Measurements from ENCODE around the gene KLHDC4. TPM values are rescaled to one million over a fixed set of nuclear protein-coding genes. Genes with fewer than 3 reads are reported as not detected.
"Not testable (repeated sequence)": the region's sequence is repeated elsewhere in the genome, so short reads cannot be mapped to it uniquely, and the experiment has no call there.

Gene KLHDC4
- total RNA-seq, 1 donor from 2014 or later: 85.6 TPM

DNA sequence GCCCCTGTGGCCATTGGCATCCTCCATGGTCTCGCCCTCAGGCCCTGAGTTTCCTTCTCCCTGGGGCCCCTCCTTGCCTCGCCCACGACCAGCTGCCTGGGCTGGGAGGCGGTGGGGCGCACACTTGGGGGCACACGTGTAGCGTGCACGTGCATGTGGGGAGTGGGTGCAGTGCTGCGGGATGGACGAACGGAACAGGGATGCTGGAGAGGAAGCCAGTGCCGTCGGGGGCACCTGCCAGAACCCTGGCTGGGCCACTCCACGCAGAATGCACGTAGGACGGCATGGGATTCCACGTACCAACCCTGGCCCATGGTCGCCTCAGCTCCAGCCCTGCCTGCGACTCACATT, 80.4 kb downstream of the KLHDC4 start:
- Mint-ChIP-seq H3K36me3 (ENCODE audit: low read depth) (no peaks in the 10 kb centered on the region), H3K27ac (no peak overlapping the region)
- intact Hi-C loops (cut with micrococcal nuclease): no loop called here

DNA sequence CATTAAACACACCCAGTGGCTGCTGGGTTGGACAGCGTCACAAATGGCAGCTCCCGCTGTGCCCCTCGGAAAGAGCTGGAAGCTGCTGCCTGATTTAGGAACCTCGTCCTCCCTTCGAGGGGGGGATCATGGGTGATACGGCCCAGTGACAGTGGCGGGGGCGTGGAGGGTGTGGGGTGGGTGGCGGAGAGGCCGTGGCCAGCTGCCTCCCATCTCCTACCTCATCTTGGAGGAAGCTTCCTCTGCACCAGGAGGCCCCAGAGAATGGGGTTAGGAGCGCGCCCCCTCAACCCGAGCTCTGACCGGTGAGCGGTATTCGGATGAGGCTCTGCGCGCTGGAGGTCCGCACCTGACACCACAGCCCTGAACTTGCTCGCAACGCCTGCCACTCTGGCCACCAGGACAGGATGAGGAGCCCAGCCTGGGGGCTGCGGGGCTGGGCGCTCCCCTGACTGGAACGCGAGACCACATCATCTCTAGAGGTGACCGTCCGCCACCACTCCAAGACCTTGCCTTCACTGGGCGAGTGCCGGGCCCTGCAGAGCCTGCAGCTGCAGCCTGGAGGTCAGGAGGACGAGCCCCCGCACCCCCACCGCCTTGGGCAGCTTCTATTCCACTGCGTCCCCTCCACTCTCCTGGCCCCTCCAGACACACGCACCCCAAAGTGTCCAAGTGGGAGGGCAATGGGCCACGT, 80.9 kb downstream of the KLHDC4 start:
- H3K27me3 Mint-ChIP-seq (ENCODE audit: insufficient read depth): peaks cover 3% of the 10 kb centered on the region
- H3K4me3 Mint-ChIP-seq: no peak overlapping the region
- intact Hi-C loops (cut with micrococcal nuclease): no loop called here
- no peaks in the 10 kb centered on the region for H3K9me3 Mint-ChIP-seq
- peaks cover 10% of the 10 kb centered on the region for H3K4me1 Mint-ChIP-seq (ENCODE audit: low read depth)
- no peak overlapping the region for H3K27ac Mint-ChIP-seq
- no peak for DNase-seq (ENCODE audit: low spot score)
- no peaks in the 10 kb centered on the region for H3K36me3 Mint-ChIP-seq (ENCODE audit: low read depth)

More for the DNA sequence above, 80.4 kb downstream of the KLHDC4 start:
- no peaks in the 10 kb centered on the region for H3K9me3 Mint-ChIP-seq
- no peak overlapping the region for H3K4me3 Mint-ChIP-seq
- H3K4me1 Mint-ChIP-seq (ENCODE audit: low read depth): peaks cover 10% of the 10 kb centered on the region
- peaks cover 3% of the 10 kb centered on the region for H3K27me3 Mint-ChIP-seq (ENCODE audit: insufficient read depth)
- no peak for DNase-seq (ENCODE audit: low spot score)

GRCh38 chr16:87684106-87684677, 81.6 kb downstream of the KLHDC4 start:
- no peaks in the 10 kb centered on the region for H3K9me3 Mint-ChIP-seq
- H3K36me3 Mint-ChIP-seq (ENCODE audit: low read depth): no peaks in the 10 kb centered on the region
- peaks cover 3% of the 10 kb centered on the region for H3K27me3 Mint-ChIP-seq (ENCODE audit: insufficient read depth)
- no peak overlapping the region for H3K4me3 Mint-ChIP-seq
- H3K4me1 Mint-ChIP-seq (ENCODE audit: low read depth): peaks cover 10% of the 10 kb centered on the region
- DNase-seq (ENCODE audit: low spot score): no peak
- no peak overlapping the region for H3K27ac Mint-ChIP-seq
- intact Hi-C loops (cut with micrococcal nuclease): no loop called here

- peaks cover 3% of the 10 kb centered on the region for H3K27me3 Mint-ChIP-seq (ENCODE audit: insufficient read depth)
- DNase-seq (ENCODE audit: low spot score): no peak
- intact Hi-C loops (cut with micrococcal nuclease): no loop called here
- H3K36me3 Mint-ChIP-seq (ENCODE audit: low read depth): no peaks in the 10 kb centered on the region
- no peak overlapping the region for H3K27ac Mint-ChIP-seq
- no peaks in the 10 kb centered on the region for H3K9me3 Mint-ChIP-seq
- H3K4me3 Mint-ChIP-seq: no peak overlapping the region
- H3K4me1 Mint-ChIP-seq (ENCODE audit: low read depth): peaks cover 10% of the 10 kb centered on the region
Measured at GRCh38 chr16:87682852-87683399, 82.9 kb downstream of the KLHDC4 start.

DNA sequence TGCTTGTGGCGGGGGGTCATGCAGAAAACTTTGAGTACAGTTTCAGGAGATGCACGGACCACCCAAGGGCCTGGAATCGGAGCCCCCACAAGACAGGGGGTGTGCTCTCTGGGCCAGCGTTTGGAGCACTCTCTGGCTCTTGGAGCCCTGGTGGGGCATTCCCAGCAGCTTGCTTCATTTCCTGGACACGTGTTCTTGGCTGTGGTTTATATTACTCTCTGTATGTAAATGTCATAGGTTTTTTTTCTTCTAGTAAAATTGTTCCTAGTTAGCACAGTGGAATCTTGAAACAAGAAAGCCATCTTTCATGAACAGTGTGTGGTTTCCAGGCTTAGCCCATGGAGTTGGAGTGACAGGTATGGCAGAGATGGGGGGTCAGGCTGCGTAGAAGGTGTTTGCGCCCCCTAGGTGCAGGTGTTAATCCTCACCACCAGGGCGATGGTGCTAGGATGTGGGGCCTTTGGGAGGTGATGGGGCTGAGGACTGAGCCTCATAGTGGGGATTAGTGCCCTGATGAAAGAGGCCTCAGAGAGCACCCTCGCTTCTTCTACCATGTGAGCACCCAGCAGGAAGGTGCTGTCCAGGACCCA, 83.7 kb downstream of the KLHDC4 start:
- Mint-ChIP-seq H3K27me3 (ENCODE audit: insufficient read depth) (peaks cover 3% of the 10 kb centered on the region), H3K4me3 (no peak overlapping the region), H3K27ac (peak overlapping the region; percentile 19), H3K36me3 (ENCODE audit: low read depth) (no peaks in the 10 kb centered on the region), H3K9me3 (no peaks in the 10 kb centered on the region), H3K4me1 (ENCODE audit: low read depth) (peaks cover 10% of the 10 kb centered on the region)
- no peak for DNase-seq (ENCODE audit: low spot score)
- intact Hi-C loops (cut with micrococcal nuclease): no loop called here

- H3K9me3 Mint-ChIP-seq; H3K4me1 Mint-ChIP-seq (ENCODE audit: low read depth); intact Hi-C loops (cut with micrococcal nuclease); H3K36me3 Mint-ChIP-seq (ENCODE audit: low read depth); H3K4me3 Mint-ChIP-seq; H3K27ac Mint-ChIP-seq; H3K27me3 Mint-ChIP-seq (ENCODE audit: insufficient read depth); DNase-seq (ENCODE audit: low spot score): not testable (repeated sequence)
Measured at GRCh38 chr16:87681051-87681602, 84.7 kb downstream of the KLHDC4 start.

- intact Hi-C loops (cut with micrococcal nuclease): no loop called here
- Mint-ChIP-seq H3K36me3 (ENCODE audit: low read depth) (no peaks in the 10 kb centered on the region), H3K4me1 (ENCODE audit: low read depth) (peaks cover 10% of the 10 kb centered on the region), H3K27ac (no peak overlapping the region), H3K27me3 (ENCODE audit: insufficient read depth) (peaks cover 3% of the 10 kb centered on the region), H3K9me3 (no peaks in the 10 kb centered on the region), H3K4me3 (no peak overlapping the region)
- no peak for DNase-seq (ENCODE audit: low spot score)
Measured at GRCh38 chr16:87680272-87680644, 85.5 kb downstream of the KLHDC4 start.

- no peak overlapping the region for H3K4me3 Mint-ChIP-seq
- intact Hi-C loops (cut with micrococcal nuclease): no loop called here
- H3K27ac Mint-ChIP-seq: no peak overlapping the region
- H3K27me3 Mint-ChIP-seq (ENCODE audit: insufficient read depth): peaks cover 3% of the 10 kb centered on the region
- DNase-seq (ENCODE audit: low spot score): no peak
- peaks cover 10% of the 10 kb centered on the region for H3K4me1 Mint-ChIP-seq (ENCODE audit: low read depth)
- H3K9me3 Mint-ChIP-seq: no peaks in the 10 kb centered on the region
- no peaks in the 10 kb centered on the region for H3K36me3 Mint-ChIP-seq (ENCODE audit: low read depth)
Measured at GRCh38 chr16:87679593-87680271, 86.1 kb downstream of the KLHDC4 start.

- H3K9me3 Mint-ChIP-seq: no peaks in the 10 kb centered on the region
- no peak overlapping the region for H3K4me3 Mint-ChIP-seq
- H3K4me1 Mint-ChIP-seq (ENCODE audit: low read depth): peaks cover 10% of the 10 kb centered on the region
- intact Hi-C loops (cut with micrococcal nuclease): no loop called here
- no peaks in the 10 kb centered on the region for H3K36me3 Mint-ChIP-seq (ENCODE audit: low read depth)
- H3K27ac Mint-ChIP-seq: no peak overlapping the region
- peaks cover 3% of the 10 kb centered on the region for H3K27me3 Mint-ChIP-seq (ENCODE audit: insufficient read depth)
- DNase-seq (ENCODE audit: low spot score): no peak
Measured at GRCh38 chr16:87678618-87679017, 87.2 kb downstream of the KLHDC4 start.

GRCh38 chr16:87677830-87678229, 88.0 kb downstream of the KLHDC4 start:
- Mint-ChIP-seq H3K27ac (no peak overlapping the region), H3K9me3 (no peaks in the 10 kb centered on the region), H3K4me1 (ENCODE audit: low read depth) (peaks cover 10% of the 10 kb centered on the region), H3K27me3 (ENCODE audit: insufficient read depth) (peaks cover 3% of the 10 kb centered on the region), H3K4me3 (no peak overlapping the region), H3K36me3 (ENCODE audit: low read depth) (no peaks in the 10 kb centered on the region)
- no peak for DNase-seq (ENCODE audit: low spot score)
- intact Hi-C loops (cut with micrococcal nuclease): no loop called here

GRCh38 chr16:87675111-87675719, 90.6 kb downstream of the KLHDC4 start:
- no peaks in the 10 kb centered on the region for H3K27me3 Mint-ChIP-seq (ENCODE audit: insufficient read depth)
- no peaks in the 10 kb centered on the region for H3K9me3 Mint-ChIP-seq
- no peak for DNase-seq (ENCODE audit: low spot score)
- intact Hi-C loops (cut with micrococcal nuclease): no loop called here
- no peaks in the 10 kb centered on the region for H3K36me3 Mint-ChIP-seq (ENCODE audit: low read depth)
- no peak overlapping the region for H3K27ac Mint-ChIP-seq
- no peak overlapping the region for H3K4me3 Mint-ChIP-seq
- H3K4me1 Mint-ChIP-seq (ENCODE audit: low read depth): no peaks in the 10 kb centered on the region

DNA sequence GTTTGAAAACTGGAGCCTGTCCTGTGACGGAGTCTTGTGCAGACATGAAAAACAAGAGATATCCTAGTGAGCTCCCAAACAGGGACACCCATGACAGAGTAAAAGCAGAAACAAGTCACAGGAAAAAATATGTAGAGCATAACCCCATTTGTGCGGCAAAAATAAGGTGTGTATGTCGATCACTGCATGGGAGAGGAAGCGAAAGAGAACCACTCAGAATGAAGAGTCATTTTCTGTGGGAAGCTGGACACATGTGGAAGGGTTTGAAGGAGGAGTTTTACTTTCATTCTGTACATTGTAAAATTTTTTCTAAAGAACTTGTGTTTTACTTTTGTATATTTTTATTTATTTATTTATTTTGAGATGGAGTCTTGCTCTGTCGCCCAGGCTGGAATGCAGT, 91.4 kb downstream of the KLHDC4 start:
- Mint-ChIP-seq H3K27me3 (ENCODE audit: insufficient read depth) (no peaks in the 10 kb centered on the region), H3K36me3 (ENCODE audit: low read depth) (no peaks in the 10 kb centered on the region), H3K27ac (no peak overlapping the region), H3K9me3 (no peaks in the 10 kb centered on the region), H3K4me1 (ENCODE audit: low read depth) (no peaks in the 10 kb centered on the region), H3K4me3 (no peak overlapping the region)
- no peak for DNase-seq (ENCODE audit: low spot score)
- intact Hi-C loops (cut with micrococcal nuclease): no loop called here

Data from activated T-helper 1 cell treated with anti-CD3 and anti-CD28 coated beads, Interleukin-12 subunit alpha, Interleukin-12 subunit beta, Interleukin-2, Interleukin-4 antibody, amounts not matched to agents 30 ng/mL and 10 ng/mL and 1 ng/mL, durations not matched to agents 14 hours and 24 hours and 36 hours (primary cell).